HG02938 (cell line): Measurements from ENCODE around the gene GASK1A.

Source experiments
- ATAC-seq: cut with Tn5 transposase; IDR thresholded peaks from one replicate; pipeline ENCODE4 v1.9.1; 2021; ENCODE audit warnings: mild to moderate bottlenecking, moderate library complexity; ENCODE audit not compliant: unreplicated experiment

The GASK1A gene

GRCh38 chr3:43012174-43012573 lies 33.1 kb downstream of the GASK1A start:
- ATAC-seq, result no peak

GRCh38 chr3:43013256-43013655 lies 34.1 kb downstream of the GASK1A start:
- no peak for ATAC-seq

- no peak for ATAC-seq
Measured at GRCh38 chr3:43013743-43014155, 34.6 kb downstream of the GASK1A start.

GRCh38 chr3:43014241-43014640 lies 35.1 kb downstream of the GASK1A start:
- no peak for ATAC-seq

GRCh38 chr3:43014956-43015355 lies 35.8 kb downstream of the GASK1A start:
- no peak for ATAC-seq

GRCh38 chr3:43015572-43015971 lies 36.5 kb downstream of the GASK1A start:
- ATAC-seq, result no peak

GRCh38 chr3:43015991-43016865 lies 37.1 kb downstream of the GASK1A start:
- ATAC-seq, result no peak

- ATAC-seq, result no peak
Measured at GRCh38 chr3:43017004-43017403, 37.9 kb downstream of the GASK1A start.

GRCh38 chr3:43017593-43018195 lies 38.6 kb downstream of the GASK1A start:
- ATAC-seq, result no peak

- ATAC-seq, result no peak
Measured at GRCh38 chr3:43018246-43018645, 39.1 kb downstream of the GASK1A start.

- no peak for ATAC-seq
Measured at GRCh38 chr3:43019006-43019809, 40.1 kb downstream of the GASK1A start.

GRCh38 chr3:43019826-43020225 lies 40.7 kb downstream of the GASK1A start:
- no peak for ATAC-seq

GRCh38 chr3:43021186-43021585 lies 42.1 kb downstream of the GASK1A start:
- ATAC-seq, result no peak

GRCh38 chr3:43022121-43022520 lies 43.0 kb downstream of the GASK1A start:
- ATAC-seq, result no peak

GRCh38 chr3:43023066-43023465 lies 44.0 kb downstream of the GASK1A start:
- ATAC-seq, result no peak

GRCh38 chr3:43023746-43024145 lies 44.6 kb downstream of the GASK1A start:
- no peak for ATAC-seq

- ATAC-seq, result no peak
Measured at GRCh38 chr3:43024181-43024885, 45.2 kb downstream of the GASK1A start.

- no peak for ATAC-seq
Measured at GRCh38 chr3:43025423-43025822, 46.3 kb downstream of the GASK1A start.

- no peak for ATAC-seq
Measured at GRCh38 chr3:43028001-43028400, 48.9 kb downstream of the GASK1A start.

GRCh38 chr3:43028678-43029490 lies 49.8 kb downstream of the GASK1A start:
- no peak for ATAC-seq
